GM12892 (cell line): ENCODE results near the gene AKIP1.

Experiments
- POLR2A ChIP-seq: IDR thresholded peaks from 2 replicates; pipeline ENCODE4 v1.6.1; 2011; ENCODE audit warnings: low read depth, low read length, control low read depth
- POLR2AphosphoS5 ChIP-seq: IDR thresholded peaks from 2 replicates; pipeline ENCODE4 v1.6.1; 2011; ENCODE audit warnings: low read depth, low read length, control low read depth
- TAF1 ChIP-seq: IDR thresholded peaks from 2 replicates; pipeline ENCODE4 v1.6.1; 2011; ENCODE audit warnings: low read depth, mild to moderate bottlenecking, control low read depth, low read length, borderline replicate concordance

- TF ChIP-seq TAF1 (no peak), POLR2AphosphoS5 (no peak), POLR2A (no peak)
Observed at GRCh38 chr11:8922691-8923090, 11.7 kb downstream of the AKIP1 start.
